A549 (cell line): ENCODE data around the gene SLC22A7.

Experiments used
- BHLHE40 ChIP-seq: IDR thresholded peaks from 2 replicates; pipeline ENCODE4 v1.6.1; 2012; ENCODE audit warnings: low read depth, low read length, inconsistent platforms
- CEBPB ChIP-seq, 2 experiments: fragments of >200 bp in 1 of 2; sonication (Bioruptor Twin) in 1 of 2; formaldehyde crosslinking in 1 of 2; IDR thresholded peaks; 2 replicates each; pipeline ENCODE4 v1.6.1; 2012 to 2016
- CHD2 ChIP-seq: fragments of 150-350 bp; IDR thresholded peaks from 2 replicates; pipeline ENCODE4 v1.6.1; 2014; ENCODE audit warnings: low read length; ENCODE audit not compliant: partially characterized antibody
- CTCF ChIP-seq: fragments of >200 bp; sonication (Bioruptor Twin); formaldehyde crosslinking; IDR thresholded peaks from 3 replicates; pipeline ENCODE4 v1.5.1; 2016
- EP300 ChIP-seq, 2 experiments: fragments of >200 bp; sonication (Bioruptor Twin); formaldehyde crosslinking; IDR thresholded peaks; 2 replicates in 1 of 2; 3 replicates in 1 of 2; pipeline ENCODE4 v1.6.1; 2016 to 2017
- MAX ChIP-seq: IDR thresholded peaks from 2 replicates; pipeline ENCODE4 v1.6.1; 2012
- PBX3 ChIP-seq: IDR thresholded peaks from 2 replicates; pipeline ENCODE4 v1.6.1; 2012
- POLR2A ChIP-seq: IDR thresholded peaks from 2 replicates; pipeline ENCODE4 v1.6.1; 2012; ENCODE audit warnings: mild to moderate bottlenecking, low read length
- RAD21 ChIP-seq, 2 experiments: fragments of >200 bp in 1 of 2; sonication (Bioruptor Twin) in 1 of 2; formaldehyde crosslinking in 1 of 2; IDR thresholded peaks in 1 of 2; conservative IDR thresholded peaks in 1 of 2; 2 replicates in 1 of 2; 3 replicates in 1 of 2; pipeline ENCODE4 v1.6.1; 2012 to 2018; ENCODE audit warnings: inconsistent platforms in 1 of 2
- RARB ChIP-seq: fragments of 250-450 bp; sonication (Bioruptor Pico); IDR thresholded peaks from 2 replicates; pipeline ENCODE4 v1.8.0; 2021; ENCODE audit warnings: mild to moderate bottlenecking, moderate library complexity
- RCOR1 ChIP-seq: fragments of 150-350 bp; IDR thresholded peaks from 2 replicates; pipeline ENCODE4 v1.6.1; 2014; ENCODE audit warnings: antibody characterized with exemption, low read length, low read depth
- SREBF2 ChIP-seq: fragments of 450-650 bp; IDR thresholded peaks from 2 replicates; pipeline ENCODE4 v1.6.1; 2014; ENCODE audit warnings: mild to moderate bottlenecking, moderate library complexity
- USF2 ChIP-seq: fragments of 450-650 bp; IDR thresholded peaks from 2 replicates; pipeline ENCODE4 v1.6.1; 2014; ENCODE audit warnings: antibody characterized with exemption
- ZSCAN20 ChIP-seq: fragments of 250-450 bp; sonication (Bioruptor Pico); IDR thresholded peaks from 2 replicates; pipeline ENCODE4 v1.8.0; 2022; ENCODE audit warnings: mild to moderate bottlenecking, moderate library complexity

- TF ChIP-seq MAX: no peak
- no peak for TF ChIP-seq CTCF
- TF ChIP-seq RARB (CRISPR knock-in tag): no peak
- no peak for TF ChIP-seq CEBPB (IDR thresholded peaks at IDR 0.05)
- no peak for TF ChIP-seq BHLHE40
- TF ChIP-seq RCOR1: no peak
- no peak for TF ChIP-seq EP300 (IDR thresholded peaks at IDR 0.05)
- TF ChIP-seq SREBF2: no peak
- TF ChIP-seq ZSCAN20 (CRISPR knock-in tag): no peak
- no peak for TF ChIP-seq CHD2
- TF ChIP-seq RAD21 (conservative IDR thresholded peaks at IDR 0.05 in 1 of 2, IDR thresholded peaks at IDR 0.05 in 1 of 2): no peak
- no peak for TF ChIP-seq USF2
- TF ChIP-seq PBX3: no peak
- TF ChIP-seq POLR2A: no peak
Measured at GRCh38 chr6:43338243-43338642, 40.2 kb downstream of the SLC22A7 start.
